Measurements from ENCODE around the gene ENTPD8.

ENTPD8 gene

DNA sequence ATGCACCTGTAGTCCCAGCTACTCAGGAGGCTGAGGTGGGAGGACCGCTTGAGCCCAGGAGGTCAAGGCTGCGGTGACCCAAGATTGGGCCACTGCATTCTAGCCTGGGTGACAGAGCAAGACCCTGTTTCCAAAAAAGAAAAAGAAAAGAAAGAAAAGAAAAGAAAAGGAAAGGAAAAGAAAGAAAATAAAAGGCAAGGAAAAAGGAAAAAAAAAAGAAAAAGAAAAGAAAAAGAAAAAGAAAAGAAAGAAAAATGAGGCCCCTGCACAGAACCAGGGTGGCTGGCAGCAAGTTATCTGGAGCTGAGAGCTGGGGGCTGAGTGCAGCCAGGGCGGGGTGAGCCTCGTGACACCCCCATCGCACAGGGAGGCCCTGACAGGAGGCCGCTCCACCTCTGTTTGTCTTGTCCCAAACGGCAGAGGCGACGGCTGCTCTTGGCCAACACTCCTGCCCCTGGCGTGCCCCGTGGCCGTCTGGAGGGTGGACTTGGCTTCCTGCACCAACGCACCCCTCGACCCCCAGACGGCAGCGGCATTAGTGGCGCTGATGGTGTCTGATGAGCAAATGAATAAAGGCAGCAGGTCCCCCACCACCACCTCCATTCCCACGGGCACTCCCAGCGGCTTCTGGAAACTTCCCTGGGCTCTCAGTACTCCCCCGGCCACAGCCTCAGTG is 34.9 kb downstream of the ENTPD8 start:
- Histone ChIP-seq H2AFZ (ENCODE audit: low read length, unreplicated experiment) (no peak overlapping the region), H3K4me3 (ENCODE audit: low read depth, low read length) (peak overlapping the region; percentile 64; the same call in 1 of the 2 replicates), H3K27ac (ENCODE audit: low read depth, low read length) (no peak overlapping the region), H3K36me3 (ENCODE audit: insufficient read depth, low read length) (no peaks in the 10 kb centered on the region), H3K4me1 (ENCODE audit: control insufficient read depth, insufficient read depth, low read length, unreplicated experiment) (peaks cover 18% of the 10 kb centered on the region), H3K27me3 (ENCODE audit: insufficient read depth, low read length) (no peaks in the 10 kb centered on the region), H3K79me2 (ENCODE audit: control insufficient read depth, insufficient read depth, low read length, unreplicated experiment) (no peaks in the 10 kb centered on the region)

DNA sequence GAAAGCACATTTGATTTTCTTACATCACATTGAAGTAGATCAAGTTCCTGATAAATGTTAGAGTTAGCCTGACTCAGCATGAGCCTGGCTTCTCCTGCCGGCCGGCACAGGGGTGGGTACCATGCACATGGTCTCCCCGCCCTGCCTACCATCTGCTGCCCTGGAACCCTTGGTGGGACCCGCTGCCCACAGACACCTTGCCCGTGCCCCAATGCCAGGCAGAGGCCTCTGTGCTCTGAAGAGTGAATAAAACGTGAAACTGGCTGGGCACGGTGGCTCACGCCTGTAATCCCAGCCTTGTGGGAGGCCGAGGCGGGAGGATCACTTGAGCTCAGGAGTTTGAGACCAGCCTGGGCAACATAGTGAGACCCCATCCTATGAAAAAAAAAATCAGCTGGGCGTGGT is 35.5 kb downstream of the ENTPD8 start:
- Histone ChIP-seq H3K79me2 (ENCODE audit: control insufficient read depth, insufficient read depth, low read length, unreplicated experiment) (no peaks in the 10 kb centered on the region), H3K4me3 (ENCODE audit: low read depth, low read length) (no peak overlapping the region), H2AFZ (ENCODE audit: low read length, unreplicated experiment) (no peak overlapping the region), H3K36me3 (ENCODE audit: insufficient read depth, low read length) (no peaks in the 10 kb centered on the region), H3K27ac (ENCODE audit: low read depth, low read length) (no peak overlapping the region), H3K4me1 (ENCODE audit: control insufficient read depth, insufficient read depth, low read length, unreplicated experiment) (peaks cover 12% of the 10 kb centered on the region), H3K27me3 (ENCODE audit: insufficient read depth, low read length) (no peaks in the 10 kb centered on the region)

DNA sequence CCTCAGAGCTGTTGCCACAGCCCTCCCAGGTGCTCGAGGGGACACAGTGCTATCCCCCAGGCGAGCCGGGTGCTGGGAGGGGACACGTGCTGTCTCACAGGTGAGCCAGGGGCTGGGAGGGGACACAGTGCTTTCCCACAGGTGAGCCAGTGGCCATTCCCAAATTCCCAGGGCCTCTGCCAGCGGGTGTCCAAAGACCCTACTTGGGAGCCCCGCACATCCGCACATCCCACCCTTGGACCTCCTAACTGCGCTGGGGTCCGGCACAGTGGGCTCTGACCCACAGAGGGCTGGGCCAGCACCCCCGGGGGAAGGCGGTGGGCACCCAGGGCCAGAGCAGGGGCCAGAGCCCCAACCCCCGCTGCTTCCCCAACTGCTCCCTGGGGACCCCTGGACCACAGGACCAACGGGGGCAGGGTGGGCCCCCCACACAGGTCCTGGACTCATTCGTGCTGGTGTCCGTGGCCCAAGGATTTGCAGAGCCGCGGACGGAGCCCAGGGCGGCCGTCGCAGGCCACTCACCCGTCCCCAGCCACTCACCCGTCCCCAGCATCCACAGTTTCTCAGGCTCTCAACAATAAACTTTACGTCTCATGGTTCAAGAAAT is 36.1 kb downstream of the ENTPD8 start:
- Histone ChIP-seq H3K4me1 (ENCODE audit: control insufficient read depth, insufficient read depth, low read length, unreplicated experiment) (peaks cover 9% of the 10 kb centered on the region), H3K36me3 (ENCODE audit: insufficient read depth, low read length) (no peaks in the 10 kb centered on the region), H3K27me3 (ENCODE audit: insufficient read depth, low read length) (no peaks in the 10 kb centered on the region), H3K79me2 (ENCODE audit: control insufficient read depth, insufficient read depth, low read length, unreplicated experiment) (no peaks in the 10 kb centered on the region), H3K27ac (ENCODE audit: low read depth, low read length) (no peak overlapping the region), H2AFZ (ENCODE audit: low read length, unreplicated experiment) (no peak overlapping the region), H3K4me3 (ENCODE audit: low read depth, low read length) (no peak overlapping the region)

DNA sequence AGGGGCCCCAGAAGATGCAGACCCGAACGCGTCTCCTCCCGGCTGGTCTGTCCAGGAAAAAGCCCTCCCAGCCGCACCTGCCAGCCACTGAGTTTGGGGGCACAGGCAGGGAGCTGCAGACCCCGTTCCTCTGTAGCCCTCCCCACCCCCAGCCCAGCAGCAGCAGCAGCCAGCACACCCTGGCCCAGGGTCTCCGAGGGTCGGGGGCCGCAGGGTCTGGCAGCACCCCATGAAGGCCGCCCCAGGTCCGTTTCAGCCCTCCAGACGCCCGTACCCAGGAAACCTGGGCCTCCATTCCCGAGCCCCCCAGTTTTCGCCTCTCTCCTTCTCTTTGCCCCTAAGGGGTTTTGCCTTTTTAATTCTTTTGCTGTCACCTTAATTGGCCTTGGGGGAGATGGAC is 37.9 kb downstream of the ENTPD8 start:
- no peak overlapping the region for H3K27ac ChIP-seq (ENCODE audit: low read depth, low read length)
- peaks cover 9% of the 10 kb centered on the region for H3K4me1 ChIP-seq (ENCODE audit: control insufficient read depth, insufficient read depth, low read length, unreplicated experiment)
- H3K36me3 ChIP-seq (ENCODE audit: insufficient read depth, low read length): no peaks in the 10 kb centered on the region
- no peak overlapping the region for H2AFZ ChIP-seq (ENCODE audit: low read length, unreplicated experiment)
- H3K4me3 ChIP-seq (ENCODE audit: low read depth, low read length): no peak overlapping the region
- no peaks in the 10 kb centered on the region for H3K27me3 ChIP-seq (ENCODE audit: insufficient read depth, low read length)
- H3K79me2 ChIP-seq (ENCODE audit: control insufficient read depth, insufficient read depth, low read length, unreplicated experiment): no peaks in the 10 kb centered on the region

DNA sequence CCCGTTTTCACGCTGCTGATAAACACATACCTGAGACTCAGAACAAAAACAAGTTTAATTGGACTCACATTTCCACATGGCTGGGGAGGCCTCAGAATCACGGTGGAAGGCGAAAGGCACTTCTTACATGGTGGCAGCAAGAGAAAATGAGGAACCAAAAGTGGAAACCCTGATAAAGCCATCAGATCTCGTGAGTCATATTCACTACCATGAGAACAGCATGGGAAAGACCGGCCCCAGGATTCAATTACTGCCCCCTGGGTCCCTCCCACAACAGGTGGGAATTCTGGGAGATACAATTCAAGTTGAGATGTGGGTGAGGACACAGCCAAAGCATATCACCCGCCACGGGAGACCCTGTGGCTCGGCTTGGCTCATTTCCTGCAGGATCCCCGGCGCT is 38.4 kb downstream of the ENTPD8 start:
- H3K4me3 ChIP-seq (ENCODE audit: low read depth, low read length): no peak overlapping the region
- H3K79me2 ChIP-seq (ENCODE audit: control insufficient read depth, insufficient read depth, low read length, unreplicated experiment): no peaks in the 10 kb centered on the region
- no peak overlapping the region for H2AFZ ChIP-seq (ENCODE audit: low read length, unreplicated experiment)
- H3K27me3 ChIP-seq (ENCODE audit: insufficient read depth, low read length): no peaks in the 10 kb centered on the region
- peaks cover 9% of the 10 kb centered on the region for H3K4me1 ChIP-seq (ENCODE audit: control insufficient read depth, insufficient read depth, low read length, unreplicated experiment)
- H3K27ac ChIP-seq (ENCODE audit: low read depth, low read length): no peak overlapping the region
- no peaks in the 10 kb centered on the region for H3K36me3 ChIP-seq (ENCODE audit: insufficient read depth, low read length)

DNA sequence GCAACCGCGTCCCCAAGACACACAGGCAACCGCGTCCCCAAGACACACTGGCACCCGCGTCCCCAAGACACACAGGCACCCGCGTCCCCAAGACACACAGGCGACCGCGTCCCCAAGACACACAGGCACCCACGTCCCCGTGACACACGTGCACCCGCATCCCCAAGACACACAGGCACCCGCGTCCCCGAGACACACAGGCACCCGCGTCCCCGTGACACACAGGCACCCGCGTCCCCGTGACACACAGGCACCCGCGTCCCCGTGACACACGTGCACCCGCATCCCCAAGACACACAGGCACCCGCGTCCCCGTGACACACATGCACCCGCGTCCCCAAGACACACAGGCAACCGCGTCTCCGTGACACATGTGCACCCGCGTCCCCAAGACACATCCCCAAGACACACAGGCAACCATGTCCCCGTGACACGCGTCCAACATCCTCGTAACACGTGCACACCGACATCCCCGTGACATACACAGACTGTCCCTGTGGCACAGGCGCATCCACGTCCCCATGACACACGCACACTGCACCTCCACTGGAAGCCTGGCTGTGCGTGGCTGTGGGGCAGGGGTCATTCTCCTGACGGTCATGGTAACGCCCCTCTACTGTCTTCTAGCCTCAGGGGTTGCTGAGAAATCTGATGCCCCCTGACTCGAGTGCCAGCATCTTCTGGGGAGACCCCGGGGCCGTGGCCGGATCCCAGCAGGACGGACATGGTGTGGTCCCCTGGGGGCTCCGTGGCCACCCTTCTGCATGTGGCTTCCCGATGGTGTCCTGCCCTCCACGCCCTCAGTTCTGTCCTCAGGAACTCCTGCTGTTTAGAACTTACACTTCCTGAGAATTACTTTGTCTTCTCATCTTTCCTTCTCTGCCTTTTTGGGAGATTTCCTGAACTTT is 42.3 kb downstream of the ENTPD8 start:
- Histone ChIP-seq H3K4me3 (ENCODE audit: low read depth, low read length) (no peak overlapping the region), H3K27ac (ENCODE audit: low read depth, low read length) (no peak overlapping the region), H2AFZ (ENCODE audit: low read length, unreplicated experiment) (no peak overlapping the region)

DNA sequence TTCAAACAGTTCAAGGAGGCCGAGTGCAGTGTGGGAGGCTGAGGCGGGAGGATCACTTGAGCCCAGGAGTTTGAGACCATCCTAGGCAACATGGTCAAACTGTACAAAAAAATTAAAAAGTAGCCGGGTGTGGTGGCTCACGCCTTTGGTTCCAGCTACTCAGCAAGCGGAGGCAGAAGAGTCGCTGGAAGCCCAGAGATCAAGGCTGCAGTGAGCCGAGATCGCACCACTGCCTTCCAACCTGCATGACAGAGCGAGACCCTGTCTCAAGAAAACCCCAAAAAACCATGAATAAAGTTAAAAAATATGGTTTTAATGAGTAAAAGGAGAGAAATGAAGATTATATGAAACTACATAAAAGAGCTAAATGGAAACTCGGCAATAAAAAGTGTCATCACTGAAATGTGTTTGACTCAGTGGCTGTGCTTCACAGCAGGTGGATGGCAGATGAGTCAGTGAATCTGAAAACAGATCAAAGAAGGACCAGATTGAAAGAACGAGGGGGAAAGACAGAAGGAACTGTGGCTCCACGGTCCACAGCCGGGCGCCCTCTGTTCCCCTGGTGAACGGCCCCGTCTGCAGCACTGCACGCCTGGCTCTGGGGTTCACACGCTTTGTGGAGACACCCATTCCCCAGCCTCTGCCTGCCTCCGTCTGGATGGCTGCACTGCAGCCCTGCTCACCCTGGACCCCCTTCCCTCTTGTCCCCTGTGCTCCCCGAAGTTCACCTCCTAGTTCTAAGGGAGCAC is 43.3 kb downstream of the ENTPD8 start:
- H3K36me3 ChIP-seq (ENCODE audit: insufficient read depth, low read length): no peaks in the 10 kb centered on the region; the same call in 1 of the 2 replicates
- no peak overlapping the region for H2AFZ ChIP-seq (ENCODE audit: low read length, unreplicated experiment)
- no peak overlapping the region for H3K4me3 ChIP-seq (ENCODE audit: low read depth, low read length)
- H3K27me3 ChIP-seq (ENCODE audit: insufficient read depth, low read length): no peaks in the 10 kb centered on the region
- no peak overlapping the region for H3K27ac ChIP-seq (ENCODE audit: low read depth, low read length)
- no peaks in the 10 kb centered on the region for H3K79me2 ChIP-seq (ENCODE audit: control insufficient read depth, insufficient read depth, low read length, unreplicated experiment)
- no peaks in the 10 kb centered on the region for H3K4me1 ChIP-seq (ENCODE audit: control insufficient read depth, insufficient read depth, low read length, unreplicated experiment)

More for the DNA sequence above, 42.3 kb downstream of the ENTPD8 start:
- Histone ChIP-seq H3K36me3 (ENCODE audit: insufficient read depth, low read length) (no peaks in the 10 kb centered on the region; the same call in 1 of the 2 replicates), H3K79me2 (ENCODE audit: control insufficient read depth, insufficient read depth, low read length, unreplicated experiment) (no peaks in the 10 kb centered on the region), H3K27me3 (ENCODE audit: insufficient read depth, low read length) (no peaks in the 10 kb centered on the region), H3K4me1 (ENCODE audit: control insufficient read depth, insufficient read depth, low read length, unreplicated experiment) (no peaks in the 10 kb centered on the region)

DNA sequence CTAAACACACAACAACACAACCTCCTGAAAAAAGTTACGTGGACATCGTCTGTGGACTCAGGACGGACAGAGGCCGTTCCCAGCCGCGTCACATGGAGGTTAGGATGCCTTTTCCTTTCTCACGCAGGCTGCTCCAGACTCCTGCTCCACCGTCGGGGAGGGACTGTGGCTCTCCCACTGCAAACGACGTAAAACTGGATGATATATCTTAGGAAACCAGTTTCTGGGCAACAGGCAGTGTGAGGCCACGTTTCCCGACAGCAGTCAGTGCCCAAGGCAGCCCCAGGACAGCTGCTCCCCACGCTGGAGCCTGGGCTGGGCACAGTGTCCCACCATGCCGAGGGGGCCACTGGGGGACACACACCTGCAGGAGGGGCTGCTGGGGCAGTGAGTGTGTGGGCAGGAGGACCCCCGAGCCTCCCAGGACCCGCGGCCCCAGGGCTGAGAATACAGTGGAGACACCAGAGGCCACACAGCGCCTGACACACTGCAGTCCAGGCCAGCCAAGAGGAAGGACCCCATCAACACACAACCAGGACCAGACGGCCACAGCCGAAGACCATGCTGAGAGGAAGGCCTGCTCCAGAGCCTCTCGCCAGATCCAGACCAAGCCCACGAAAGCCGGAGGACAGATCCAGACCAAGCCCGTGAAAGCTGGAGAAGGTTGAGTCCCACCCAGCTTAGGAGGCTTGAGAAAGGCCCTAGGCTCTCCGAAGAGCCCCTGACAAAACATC is 44.4 kb downstream of the ENTPD8 start:
- no peak overlapping the region for H3K4me3 ChIP-seq (ENCODE audit: low read depth, low read length)
- no peaks in the 10 kb centered on the region for H3K79me2 ChIP-seq (ENCODE audit: control insufficient read depth, insufficient read depth, low read length, unreplicated experiment)
- H2AFZ ChIP-seq (ENCODE audit: low read length, unreplicated experiment): no peak overlapping the region
- H3K4me1 ChIP-seq (ENCODE audit: control insufficient read depth, insufficient read depth, low read length, unreplicated experiment): no peaks in the 10 kb centered on the region
- H3K36me3 ChIP-seq (ENCODE audit: insufficient read depth, low read length): no peaks in the 10 kb centered on the region; the same call in 1 of the 2 replicates
- no peaks in the 10 kb centered on the region for H3K27me3 ChIP-seq (ENCODE audit: insufficient read depth, low read length)
- H3K27ac ChIP-seq (ENCODE audit: low read depth, low read length): no peak overlapping the region

DNA sequence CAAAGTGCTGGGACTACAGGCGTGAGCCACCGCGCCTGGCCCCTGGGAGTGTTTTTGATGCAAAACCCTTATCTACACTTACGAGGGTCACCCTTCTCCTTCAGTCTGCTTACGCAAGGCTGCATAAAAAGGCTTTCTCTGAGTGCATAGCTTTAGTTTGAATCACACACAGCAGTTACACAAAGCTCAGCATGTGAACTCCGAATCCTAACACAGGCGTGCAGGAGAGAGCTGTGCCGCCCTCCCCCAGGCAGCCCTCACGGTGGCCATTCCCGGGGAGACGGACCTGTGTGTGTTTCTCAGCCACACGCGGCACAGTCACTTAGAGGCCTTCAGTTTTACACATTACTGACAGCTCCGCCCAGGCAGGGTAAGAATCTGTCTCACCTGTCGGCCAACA is 44.9 kb downstream of the ENTPD8 start:
- Histone ChIP-seq H3K27ac (ENCODE audit: low read depth, low read length) (no peak overlapping the region), H3K27me3 (ENCODE audit: insufficient read depth, low read length) (no peaks in the 10 kb centered on the region), H2AFZ (ENCODE audit: low read length, unreplicated experiment) (no peak overlapping the region)

DNA sequence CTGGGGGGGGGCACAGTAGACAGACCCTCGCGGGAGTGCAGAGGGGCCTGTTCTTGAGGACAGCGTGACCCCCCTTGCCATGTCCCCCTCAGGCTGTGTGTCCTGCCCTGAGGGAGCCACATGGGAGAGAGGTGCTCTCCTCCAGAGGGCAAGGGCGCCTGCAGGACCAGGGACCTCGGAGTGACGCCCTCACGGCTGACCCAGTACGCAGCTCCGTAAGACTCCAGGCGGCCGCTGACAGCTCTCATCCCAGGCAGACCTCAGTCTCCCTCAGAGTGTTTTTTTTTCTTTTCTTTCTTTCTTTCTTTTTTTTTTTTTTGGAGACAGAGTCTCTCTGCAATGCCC is 45.5 kb downstream of the ENTPD8 start:
- no peaks in the 10 kb centered on the region for H3K4me1 ChIP-seq (ENCODE audit: control insufficient read depth, insufficient read depth, low read length, unreplicated experiment)
- H2AFZ ChIP-seq (ENCODE audit: low read length, unreplicated experiment): no peak overlapping the region
- H3K79me2 ChIP-seq (ENCODE audit: control insufficient read depth, insufficient read depth, low read length, unreplicated experiment): no peaks in the 10 kb centered on the region
- no peaks in the 10 kb centered on the region; the same call in 1 of the 2 replicates for H3K36me3 ChIP-seq (ENCODE audit: insufficient read depth, low read length)
- H3K4me3 ChIP-seq (ENCODE audit: low read depth, low read length): no peak overlapping the region
- H3K27me3 ChIP-seq (ENCODE audit: insufficient read depth, low read length): no peaks in the 10 kb centered on the region
- H3K27ac ChIP-seq (ENCODE audit: low read depth, low read length): no peak overlapping the region

More for the DNA sequence above, 44.9 kb downstream of the ENTPD8 start:
- H3K4me3 ChIP-seq (ENCODE audit: low read depth, low read length): no peak overlapping the region
- no peaks in the 10 kb centered on the region for H3K79me2 ChIP-seq (ENCODE audit: control insufficient read depth, insufficient read depth, low read length, unreplicated experiment)
- H3K36me3 ChIP-seq (ENCODE audit: insufficient read depth, low read length): no peaks in the 10 kb centered on the region; the same call in 1 of the 2 replicates
- no peaks in the 10 kb centered on the region for H3K4me1 ChIP-seq (ENCODE audit: control insufficient read depth, insufficient read depth, low read length, unreplicated experiment)
